ENCODE results near the gene ZNF608.

GRCh38 chr5:124724357-124725039 is 21.9 kb downstream of the ZNF608 start:
- TF ChIP-seq ZC3H10 (CRISPR knock-in tag; IDR thresholded peaks at IDR 0.05) (no peak), ISL1 (CRISPR knock-in tag; IDR thresholded peaks at IDR 0.05) (no peak), CSDC2 (CRISPR knock-in tag; IDR thresholded peaks at IDR 0.05) (no peak), CREB5 (CRISPR knock-in tag; IDR thresholded peaks at IDR 0.05; ENCODE audit: low read depth) (no peak)

Measured in SK-N-SH treated with all-trans-retinoic acid at 6 μM for 48 hours (cell line).